Glomerular visceral epithelial cell (primary cell): ENCODE measurements around the gene CLDND1.

Experiments used
- DNase-seq: peaks from one replicate; pipeline ENCODE4 v3.0.0-alpha.2; 2016; ENCODE audit errors: extremely low spot score

CLDND1 gene

GRCh38 chr3:98551754-98552153 is 29.1 kb upstream of the CLDND1 start:
- DNase-seq: no peak

GRCh38 chr3:98551236-98551635 is 28.5 kb upstream of the CLDND1 start:
- no peak for DNase-seq

GRCh38 chr3:98550833-98551232 is 28.1 kb upstream of the CLDND1 start:
- no peak for DNase-seq

- no peak for DNase-seq
Measured at GRCh38 chr3:98548544-98548943, 25.8 kb upstream of the CLDND1 start.

GRCh38 chr3:98545940-98546339 is 23.2 kb upstream of the CLDND1 start:
- DNase-seq: no peak

GRCh38 chr3:98542623-98543022 is 19.9 kb upstream of the CLDND1 start:
- no peak for DNase-seq

GRCh38 chr3:98541695-98542094 is 19.0 kb upstream of the CLDND1 start:
- no peak for DNase-seq

- no peak for DNase-seq
Measured at GRCh38 chr3:98540346-98540745, 17.6 kb upstream of the CLDND1 start.

GRCh38 chr3:98536456-98537017 is 13.8 kb upstream of the CLDND1 start:
- DNase-seq: peak; percentile 57

GRCh38 chr3:98534734-98535133 is 12.0 kb upstream of the CLDND1 start:
- no peak for DNase-seq

GRCh38 chr3:98534168-98534567 is 11.5 kb upstream of the CLDND1 start:
- no peak for DNase-seq

GRCh38 chr3:98532709-98533571 is 10.2 kb upstream of the CLDND1 start:
- DNase-seq: no peak

GRCh38 chr3:98532275-98532637 is 9.6 kb upstream of the CLDND1 start:
- DNase-seq: no peak

- DNase-seq: no peak
Measured at GRCh38 chr3:98531622-98532274, 9.0 kb upstream of the CLDND1 start, which contains the start of gene GPR15. TSS of gene GPR15 (plus strand) at chr3:98531978. CDS start at chr3:98532034, 56 bp downstream.

GRCh38 chr3:98530676-98531075 is 8.0 kb upstream of the CLDND1 start:
- DNase-seq: no peak

GRCh38 chr3:98529856-98530459 is 7.3 kb upstream of the CLDND1 start:
- DNase-seq: no peak

GRCh38 chr3:98528474-98529346 is 6.0 kb upstream of the CLDND1 start:
- DNase-seq: no peak

GRCh38 chr3:98525494-98525893 is 2.8 kb upstream of the CLDND1 start:
- no peak for DNase-seq

GRCh38 chr3:98521897-98522543 is 682 bp downstream of the CLDND1 start:
- peak; percentile 59 for DNase-seq

GRCh38 chr3:98519351-98519750 is 3.4 kb downstream of the CLDND1 start:
- no peak for DNase-seq

GRCh38 chr3:98518816-98519215 is 3.9 kb downstream of the CLDND1 start:
- DNase-seq: no peak
